Upper lobe of left lung (tissue), 4 donors: ENCODE results near the gene CIITA.

Experiments used
- EP300 ChIP-seq, 4 donors: sonication (generic); formaldehyde crosslinking; IDR thresholded peaks; one replicate each; pipeline ENCODE4 v1.5.1; 2017; ENCODE audit warnings: antibody characterized with exemption in 4 of 4, control low read depth in 2 of 4
- POLR2A ChIP-seq, 4 donors: fragments of 450-650 bp; IDR thresholded peaks; one replicate each; pipeline ENCODE4 v1.5.1; 2016 to 2017; ENCODE audit warnings: antibody characterized with exemption in 4 of 4, mild to moderate bottlenecking in 2 of 4
- POLR2AphosphoS5 ChIP-seq, 2 donors: sonication (generic); formaldehyde crosslinking; IDR thresholded peaks; one replicate each; pipeline ENCODE4 v1.5.1; 2017; ENCODE audit warnings: antibody characterized with exemption in 2 of 2
- TF ChIP-seq, protein P1 (sequence below), 6 experiments: fragments of 450-650 bp in 4 of 6; fragments of 200-600 bp in 2 of 6; sonication (generic) in 2 of 6; IDR thresholded peaks; one replicate each; pipeline ENCODE4 v1.5.1; 2016 to 2019; ENCODE audit warnings: antibody characterized with exemption in 6 of 6

DNA sequence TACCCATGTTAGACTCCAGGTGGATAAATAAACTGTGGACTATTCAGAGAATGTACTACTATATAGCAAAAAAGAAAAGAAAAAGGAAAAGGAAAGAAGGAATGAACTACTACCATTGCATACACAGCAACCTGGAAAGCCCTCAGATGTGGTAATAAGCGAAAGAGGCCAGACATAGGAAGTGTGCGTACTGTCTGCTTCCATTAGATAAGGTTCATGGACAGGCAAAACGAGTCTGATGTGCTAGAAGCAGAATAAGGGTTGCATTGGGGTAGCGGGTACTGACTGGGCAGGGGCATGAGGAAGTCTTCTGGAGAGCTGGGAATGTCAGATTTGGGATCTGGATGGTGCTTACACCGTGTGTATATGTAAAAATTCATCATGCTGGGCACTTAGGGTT, 89.1 kb downstream of the CIITA start:
- TF ChIP-seq, protein P1, sequence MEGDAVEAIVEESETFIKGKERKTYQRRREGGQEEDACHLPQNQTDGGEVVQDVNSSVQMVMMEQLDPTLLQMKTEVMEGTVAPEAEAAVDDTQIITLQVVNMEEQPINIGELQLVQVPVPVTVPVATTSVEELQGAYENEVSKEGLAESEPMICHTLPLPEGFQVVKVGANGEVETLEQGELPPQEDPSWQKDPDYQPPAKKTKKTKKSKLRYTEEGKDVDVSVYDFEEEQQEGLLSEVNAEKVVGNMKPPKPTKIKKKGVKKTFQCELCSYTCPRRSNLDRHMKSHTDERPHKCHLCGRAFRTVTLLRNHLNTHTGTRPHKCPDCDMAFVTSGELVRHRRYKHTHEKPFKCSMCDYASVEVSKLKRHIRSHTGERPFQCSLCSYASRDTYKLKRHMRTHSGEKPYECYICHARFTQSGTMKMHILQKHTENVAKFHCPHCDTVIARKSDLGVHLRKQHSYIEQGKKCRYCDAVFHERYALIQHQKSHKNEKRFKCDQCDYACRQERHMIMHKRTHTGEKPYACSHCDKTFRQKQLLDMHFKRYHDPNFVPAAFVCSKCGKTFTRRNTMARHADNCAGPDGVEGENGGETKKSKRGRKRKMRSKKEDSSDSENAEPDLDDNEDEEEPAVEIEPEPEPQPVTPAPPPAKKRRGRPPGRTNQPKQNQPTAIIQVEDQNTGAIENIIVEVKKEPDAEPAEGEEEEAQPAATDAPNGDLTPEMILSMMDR (IDR thresholded peaks at IDR 0.05) = no peak
- TF ChIP-seq POLR2A (IDR thresholded peaks at IDR 0.05) (no peak), EP300 (IDR thresholded peaks at IDR 0.05) (no peak), POLR2AphosphoS5 (IDR thresholded peaks at IDR 0.05) (no peak)
